ENCODE data around the gene ULK1. TPM values are rescaled to one million over a fixed set of nuclear protein-coding genes. Genes with fewer than 3 reads are reported as not detected.

ULK1 gene
- total and polyA plus RNA-seq, 2 donors (not counting 1 experiment from before 2014, with no cell fraction given), result 3.3 to 14.9 TPM

DNA sequence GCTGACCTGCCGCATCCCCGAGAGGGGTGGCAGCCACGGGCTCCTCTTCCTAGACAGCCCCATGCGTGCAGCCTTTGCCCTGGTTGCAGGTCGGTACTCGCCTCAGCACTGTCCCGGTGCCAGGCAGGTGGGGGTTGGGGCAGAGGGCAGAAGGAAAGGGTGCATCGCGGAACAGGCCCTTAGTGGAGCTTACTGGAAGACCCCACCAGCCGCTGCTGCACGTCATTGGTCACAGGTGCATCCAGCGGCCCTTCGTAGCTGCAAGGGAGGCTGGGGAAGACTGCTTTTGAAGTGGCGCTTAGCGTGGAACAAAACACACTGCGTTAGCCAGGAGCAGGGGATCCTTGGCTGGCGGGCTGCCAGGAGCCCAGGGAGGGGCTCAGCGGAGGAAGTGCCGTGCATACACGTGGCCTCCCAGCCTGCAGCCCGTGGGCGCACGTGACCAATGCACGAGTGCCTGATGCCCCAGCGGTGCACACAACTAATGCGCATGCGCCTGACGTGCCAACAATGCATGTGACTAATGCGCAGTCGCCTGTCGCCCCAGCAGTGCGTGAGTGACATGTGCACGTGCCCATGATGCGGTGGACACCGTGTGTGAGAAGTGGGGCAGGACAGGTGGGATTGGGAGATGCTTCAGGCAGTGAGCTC is 50.3 kb downstream of the ULK1 start:
- Histone ChIP-seq H4K20me1 (ENCODE audit: control insufficient read depth, extremely low read depth, insufficient read depth, low read length) (no peaks in the 10 kb centered on the region), H3K4me1 (ENCODE audit: control insufficient read depth, extremely low read depth, insufficient read depth, low read length) (no peaks in the 10 kb centered on the region), H3K9me3 (ENCODE audit: control insufficient read depth, insufficient read depth, low read depth, low read length) (no peaks in the 10 kb centered on the region), H3K27me3 (ENCODE audit: control insufficient read depth, insufficient read depth, low read length) (no peaks in the 10 kb centered on the region), H3K9ac (ENCODE audit: insufficient read depth, low read length) (no peak overlapping the region), H2AFZ (ENCODE audit: low read length) (no peak overlapping the region), H3K4me3 (replicated peaks in 1 of 4; ENCODE audit: control extremely low read depth in 1 of 4, insufficient read depth in 1 of 4, low read depth in 3 of 4, low read length in 4 of 4) (no peak overlapping the region), H3K4me2 (ENCODE audit: extremely low read depth, insufficient read depth, low read length) (no peak overlapping the region), H3K36me3 (ENCODE audit: control insufficient read depth, insufficient read depth, low read length) (peaks cover 27% of the 10 kb centered on the region), H3K79me2 (ENCODE audit: control insufficient read depth, insufficient read depth, low read length) (no peaks in the 10 kb centered on the region), H3K27ac (ENCODE audit: insufficient read depth, low read length) (no peak overlapping the region)
- no peak for DNase-seq (ENCODE audit: low read depth in 2 of 2)
- TF ChIP-seq CTCF (conservative IDR thresholded peaks at IDR 0.05 in 1 of 2, IDR thresholded peaks at IDR 0.05 in 1 of 2; ENCODE audit: low read depth in 1 of 2, low read length in 2 of 2) (no peak), EZH2 (IDR thresholded peaks at IDR 0.05; ENCODE audit: low read length, missing control alignments) (no peak)

- no peak for DNase-seq (ENCODE audit: low read depth in 2 of 2)
- H2AFZ ChIP-seq (ENCODE audit: low read length), result no peak overlapping the region
- TF ChIP-seq CTCF (conservative IDR thresholded peaks at IDR 0.05 in 1 of 2, IDR thresholded peaks at IDR 0.05 in 1 of 2; ENCODE audit: low read depth in 1 of 2, low read length in 2 of 2) (no peak), EZH2 (IDR thresholded peaks at IDR 0.05; ENCODE audit: low read length, missing control alignments) (no peak)
- H3K9ac ChIP-seq (ENCODE audit: insufficient read depth, low read length), result no peak overlapping the region
- no peak overlapping the region for H3K4me2 ChIP-seq (ENCODE audit: extremely low read depth, insufficient read depth, low read length)
- H3K36me3 ChIP-seq (ENCODE audit: control insufficient read depth, insufficient read depth, low read length), result peaks cover 18% of the 10 kb centered on the region
- H3K4me1 ChIP-seq (ENCODE audit: control insufficient read depth, extremely low read depth, insufficient read depth, low read length), result no peaks in the 10 kb centered on the region
- H3K27me3 ChIP-seq (ENCODE audit: control insufficient read depth, insufficient read depth, low read length), result no peaks in the 10 kb centered on the region
- no peak overlapping the region for H3K27ac ChIP-seq (ENCODE audit: insufficient read depth, low read length)
- peaks cover 15% of the 10 kb centered on the region for H3K79me2 ChIP-seq (ENCODE audit: control insufficient read depth, insufficient read depth, low read length)
- no peak overlapping the region for H3K4me3 ChIP-seq (replicated peaks in 1 of 4; ENCODE audit: control extremely low read depth in 1 of 4, insufficient read depth in 1 of 4, low read depth in 3 of 4, low read length in 4 of 4)
- H3K9me3 ChIP-seq (ENCODE audit: control insufficient read depth, insufficient read depth, low read depth, low read length), result no peaks in the 10 kb centered on the region
- no peaks in the 10 kb centered on the region for H4K20me1 ChIP-seq (ENCODE audit: control insufficient read depth, extremely low read depth, insufficient read depth, low read length)
Measured at GRCh38 chr12:131946757-131947156, 52.3 kb downstream of the ULK1 start.

- peak overlapping the region; percentile 45 for H2AFZ ChIP-seq (ENCODE audit: low read length)
- peaks cover 21% of the 10 kb centered on the region for H3K79me2 ChIP-seq (ENCODE audit: control insufficient read depth, insufficient read depth, low read length)
- no peaks in the 10 kb centered on the region for H4K20me1 ChIP-seq (ENCODE audit: control insufficient read depth, extremely low read depth, insufficient read depth, low read length)
- H3K9ac ChIP-seq (ENCODE audit: insufficient read depth, low read length), result no peak overlapping the region
- H3K9me3 ChIP-seq (ENCODE audit: control insufficient read depth, insufficient read depth, low read depth, low read length), result no peaks in the 10 kb centered on the region
- no peak for TF ChIP-seq CTCF (conservative IDR thresholded peaks at IDR 0.05 in 1 of 2, IDR thresholded peaks at IDR 0.05 in 1 of 2; ENCODE audit: low read depth in 1 of 2, low read length in 2 of 2)
- TF ChIP-seq EZH2 (IDR thresholded peaks at IDR 0.05; ENCODE audit: low read length, missing control alignments), result no peak
- peaks cover 14% of the 10 kb centered on the region for H3K36me3 ChIP-seq (ENCODE audit: control insufficient read depth, insufficient read depth, low read length)
- H3K27me3 ChIP-seq (ENCODE audit: control insufficient read depth, insufficient read depth, low read length), result no peaks in the 10 kb centered on the region
- no peak overlapping the region for H3K4me2 ChIP-seq (ENCODE audit: extremely low read depth, insufficient read depth, low read length)
- no peak overlapping the region for H3K27ac ChIP-seq (ENCODE audit: insufficient read depth, low read length)
- no peak overlapping the region for H3K4me3 ChIP-seq (replicated peaks in 1 of 4; ENCODE audit: control extremely low read depth in 1 of 4, insufficient read depth in 1 of 4, low read depth in 3 of 4, low read length in 4 of 4)
- no peaks in the 10 kb centered on the region for H3K4me1 ChIP-seq (ENCODE audit: control insufficient read depth, extremely low read depth, insufficient read depth, low read length)
- DNase-seq (ENCODE audit: low read depth in 2 of 2), result no peak
Measured at GRCh38 chr12:131947482-131948027, 53.1 kb downstream of the ULK1 start.
